Measurements from ENCODE around the gene SDK2.
A peak's percentile ranks its signal among the peaks of the same experiment; 100 is the strongest.

Gene SDK2

GRCh38 chr17:73311781-73312641, 332.2 kb downstream of the SDK2 start, which contains the start of gene CDC42EP4 (continued):
- TF ChIP-seq ZNF433 (tag by site-specific recombination; IDR thresholded peaks at IDR 0.05; ENCODE audit: low read depth) (no peak), KLF8 (tag by site-specific recombination; IDR thresholded peaks at IDR 0.05) (peak; percentile 85), YY1 (tag by site-specific recombination; IDR thresholded peaks at IDR 0.05) (no peak), ZNF398 (tag by site-specific recombination; IDR thresholded peaks at IDR 0.05) (peak; percentile 89), BCL11A (tag by site-specific recombination; IDR thresholded peaks at IDR 0.05; ENCODE audit: low read depth) (no peak; the same call in 1 of the 2 replicates), ZNF214 (tag by site-specific recombination; IDR thresholded peaks at IDR 0.05; ENCODE audit: borderline replicate concordance) (no peak), ZNF341 (tag by site-specific recombination; IDR thresholded peaks at IDR 0.05; ENCODE audit: low read depth) (peak; percentile 70), GLI2 (tag by site-specific recombination; IDR thresholded peaks at IDR 0.05; ENCODE audit: borderline replicate concordance, low read depth) (no peak), ZNF548 (tag by site-specific recombination; IDR thresholded peaks at IDR 0.05) (no peak), ZNF202 (tag by site-specific recombination; IDR thresholded peaks at IDR 0.05; ENCODE audit: borderline replicate concordance) (no peak), KLF7 (tag by site-specific recombination; IDR thresholded peaks at IDR 0.05; ENCODE audit: borderline replicate concordance) (no peak), KLF16 (tag by site-specific recombination; IDR thresholded peaks at IDR 0.05) (0 out of 2 replicates have a peak, but pooled peaks have one; percentile 40), AEBP2 (tag by site-specific recombination; IDR thresholded peaks at IDR 0.05; ENCODE audit: borderline replicate concordance) (no peak), PATZ1 (tag by site-specific recombination; IDR thresholded peaks at IDR 0.05) (peak; percentile 92), ZNF629 (tag by site-specific recombination; IDR thresholded peaks at IDR 0.05) (peak; percentile 83), YY2 (tag by site-specific recombination; IDR thresholded peaks at IDR 0.05) (no peak), ZBTB17 (tag by site-specific recombination; IDR thresholded peaks at IDR 0.05) (peak; percentile 49), ZNF223 (tag by site-specific recombination; IDR thresholded peaks at IDR 0.05) (no peak), ZNF324 (tag by site-specific recombination; IDR thresholded peaks at IDR 0.05) (no peak), SCRT2 (tag by site-specific recombination; IDR thresholded peaks at IDR 0.05) (no peak), ZNF664 (tag by site-specific recombination; IDR thresholded peaks at IDR 0.05) (no peak)
- TF ChIP-seq, protein P1, sequence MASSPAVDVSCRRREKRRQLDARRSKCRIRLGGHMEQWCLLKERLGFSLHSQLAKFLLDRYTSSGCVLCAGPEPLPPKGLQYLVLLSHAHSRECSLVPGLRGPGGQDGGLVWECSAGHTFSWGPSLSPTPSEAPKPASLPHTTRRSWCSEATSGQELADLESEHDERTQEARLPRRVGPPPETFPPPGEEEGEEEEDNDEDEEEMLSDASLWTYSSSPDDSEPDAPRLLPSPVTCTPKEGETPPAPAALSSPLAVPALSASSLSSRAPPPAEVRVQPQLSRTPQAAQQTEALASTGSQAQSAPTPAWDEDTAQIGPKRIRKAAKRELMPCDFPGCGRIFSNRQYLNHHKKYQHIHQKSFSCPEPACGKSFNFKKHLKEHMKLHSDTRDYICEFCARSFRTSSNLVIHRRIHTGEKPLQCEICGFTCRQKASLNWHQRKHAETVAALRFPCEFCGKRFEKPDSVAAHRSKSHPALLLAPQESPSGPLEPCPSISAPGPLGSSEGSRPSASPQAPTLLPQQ (tag by site-specific recombination; IDR thresholded peaks at IDR 0.05): peak; percentile 80
- TF ChIP-seq, protein P2, sequence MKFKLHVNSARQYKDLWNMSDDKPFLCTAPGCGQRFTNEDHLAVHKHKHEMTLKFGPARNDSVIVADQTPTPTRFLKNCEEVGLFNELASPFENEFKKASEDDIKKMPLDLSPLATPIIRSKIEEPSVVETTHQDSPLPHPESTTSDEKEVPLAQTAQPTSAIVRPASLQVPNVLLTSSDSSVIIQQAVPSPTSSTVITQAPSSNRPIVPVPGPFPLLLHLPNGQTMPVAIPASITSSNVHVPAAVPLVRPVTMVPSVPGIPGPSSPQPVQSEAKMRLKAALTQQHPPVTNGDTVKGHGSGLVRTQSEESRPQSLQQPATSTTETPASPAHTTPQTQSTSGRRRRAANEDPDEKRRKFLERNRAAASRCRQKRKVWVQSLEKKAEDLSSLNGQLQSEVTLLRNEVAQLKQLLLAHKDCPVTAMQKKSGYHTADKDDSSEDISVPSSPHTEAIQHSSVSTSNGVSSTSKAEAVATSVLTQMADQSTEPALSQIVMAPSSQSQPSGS (tag by site-specific recombination; IDR thresholded peaks at IDR 0.05; ENCODE audit: low read depth): no peak
- TF ChIP-seq, protein P3, sequence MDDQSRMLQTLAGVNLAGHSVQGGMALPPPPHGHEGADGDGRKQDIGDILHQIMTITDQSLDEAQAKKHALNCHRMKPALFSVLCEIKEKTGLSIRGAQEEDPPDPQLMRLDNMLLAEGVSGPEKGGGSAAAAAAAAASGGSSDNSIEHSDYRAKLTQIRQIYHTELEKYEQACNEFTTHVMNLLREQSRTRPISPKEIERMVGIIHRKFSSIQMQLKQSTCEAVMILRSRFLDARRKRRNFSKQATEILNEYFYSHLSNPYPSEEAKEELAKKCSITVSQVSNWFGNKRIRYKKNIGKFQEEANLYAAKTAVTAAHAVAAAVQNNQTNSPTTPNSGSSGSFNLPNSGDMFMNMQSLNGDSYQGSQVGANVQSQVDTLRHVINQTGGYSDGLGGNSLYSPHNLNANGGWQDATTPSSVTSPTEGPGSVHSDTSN (CRISPR knock-in tag; IDR thresholded peaks at IDR 0.05): no peak; the same call in 1 of the 2 replicates
- TF ChIP-seq, protein P4, sequence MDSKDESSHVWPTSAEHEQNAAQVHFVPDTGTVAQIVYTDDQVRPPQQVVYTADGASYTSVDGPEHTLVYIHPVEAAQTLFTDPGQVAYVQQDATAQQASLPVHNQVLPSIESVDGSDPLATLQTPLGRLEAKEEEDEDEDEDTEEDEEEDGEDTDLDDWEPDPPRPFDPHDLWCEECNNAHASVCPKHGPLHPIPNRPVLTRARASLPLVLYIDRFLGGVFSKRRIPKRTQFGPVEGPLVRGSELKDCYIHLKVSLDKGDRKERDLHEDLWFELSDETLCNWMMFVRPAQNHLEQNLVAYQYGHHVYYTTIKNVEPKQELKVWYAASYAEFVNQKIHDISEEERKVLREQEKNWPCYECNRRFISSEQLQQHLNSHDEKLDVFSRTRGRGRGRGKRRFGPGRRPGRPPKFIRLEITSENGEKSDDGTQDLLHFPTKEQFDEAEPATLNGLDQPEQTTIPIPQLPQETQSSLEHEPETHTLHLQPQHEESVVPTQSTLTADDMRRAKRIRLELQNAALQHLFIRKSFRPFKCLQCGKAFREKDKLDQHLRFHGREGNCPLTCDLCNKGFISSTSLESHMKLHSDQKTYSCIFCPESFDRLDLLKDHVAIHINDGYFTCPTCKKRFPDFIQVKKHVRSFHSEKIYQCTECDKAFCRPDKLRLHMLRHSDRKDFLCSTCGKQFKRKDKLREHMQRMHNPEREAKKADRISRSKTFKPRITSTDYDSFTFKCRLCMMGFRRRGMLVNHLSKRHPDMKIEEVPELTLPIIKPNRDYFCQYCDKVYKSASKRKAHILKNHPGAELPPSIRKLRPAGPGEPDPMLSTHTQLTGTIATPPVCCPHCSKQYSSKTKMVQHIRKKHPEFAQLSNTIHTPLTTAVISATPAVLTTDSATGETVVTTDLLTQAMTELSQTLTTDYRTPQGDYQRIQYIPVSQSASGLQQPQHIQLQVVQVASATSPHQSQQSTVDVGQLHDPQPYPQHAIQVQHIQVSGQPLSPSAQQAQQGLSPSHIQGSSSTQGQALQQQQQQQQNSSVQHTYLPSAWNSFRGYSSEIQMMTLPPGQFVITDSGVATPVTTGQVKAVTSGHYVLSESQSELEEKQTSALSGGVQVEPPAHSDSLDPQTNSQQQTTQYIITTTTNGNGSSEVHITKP (tag by site-specific recombination; IDR thresholded peaks at IDR 0.05): peak; percentile 82
